HepG2 (cell line): Measurements from ENCODE around the gene FBXL20.

Experiments used
- ARNT2 ChIP-seq: sonication (generic); formaldehyde crosslinking; IDR thresholded peaks from 2 replicates; pipeline ENCODE4 v1.8.0; 2022; ENCODE audit warnings: mild to moderate bottlenecking, low read depth, missing genetic modification reagents, moderate library complexity
- CEBPB ChIP-seq: IDR thresholded peaks from 2 replicates; pipeline ENCODE4 v1.6.1; 2011; ENCODE audit warnings: low read depth, low read length, improper control_type of control experiment, borderline replicate concordance
- CENPX ChIP-seq: sonication (generic); formaldehyde crosslinking; IDR thresholded peaks from 2 replicates; pipeline ENCODE4 v1.9.0; 2021; ENCODE audit warnings: mild to moderate bottlenecking, missing genetic modification reagents, moderate library complexity
- CREB1 ChIP-seq, 2 experiments: fragments of 450-650 bp in 1 of 2; IDR thresholded peaks; 2 replicates each; pipeline ENCODE4 v1.6.1; 2016 to 2017; ENCODE audit warnings: control low read depth in 1 of 2, mild to moderate bottlenecking in 1 of 2, missing compliant biosample characterization in 1 of 2, missing genetic modification characterization in 1 of 2
- GABPA ChIP-seq, 2 experiments: IDR thresholded peaks; 2 replicates each; pipeline ENCODE4 v1.6.1; 2011 to 2016; ENCODE audit warnings: low read depth in 2 of 2, low read length in 1 of 2, missing biosample characterization in 1 of 2, missing genetic modification characterization in 1 of 2
- ZNF274 ChIP-seq: sonication (generic); formaldehyde crosslinking; IDR thresholded peaks from 2 replicates; pipeline ENCODE4 v1.5.1; 2020; ENCODE audit warnings: mild to moderate bottlenecking, missing genetic modification reagents
- ZNF670 ChIP-seq: sonication (generic); formaldehyde crosslinking; IDR thresholded peaks from 2 replicates; pipeline ENCODE4 v1.8.0; 2022; ENCODE audit warnings: mild to moderate bottlenecking, missing genetic modification reagents, borderline replicate concordance
- TF ChIP-seq, protein P1 (sequence below): sonication (generic); formaldehyde crosslinking; IDR thresholded peaks from 2 replicates; pipeline ENCODE4 v1.5.0; 2020; ENCODE audit warnings: mild to moderate bottlenecking, missing genetic modification reagents, moderate library complexity

DNA sequence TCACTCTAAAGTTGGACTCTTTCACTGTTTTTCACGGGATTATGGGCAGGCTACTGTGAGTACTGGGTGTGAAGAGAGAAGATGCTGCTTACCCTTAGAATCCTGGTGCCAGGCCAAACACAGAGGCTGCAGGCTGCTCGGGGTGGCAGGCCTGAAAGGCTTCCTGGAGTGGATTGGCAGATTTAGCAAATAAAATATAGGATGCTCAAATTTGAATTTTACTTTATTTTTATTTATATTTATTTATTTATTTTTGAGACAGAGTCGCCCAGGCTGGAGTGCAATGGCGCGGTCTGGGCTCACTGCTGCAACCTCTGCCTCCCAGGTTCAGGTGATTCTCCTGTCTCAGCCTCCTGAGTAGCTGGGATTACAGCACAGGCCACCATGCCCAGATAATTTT lies 160.8 kb downstream of the FBXL20 start:
- TF ChIP-seq GABPA (IDR thresholded peaks at IDR 0.05; ENCODE audit: low read depth, low read length) (no peak), GABPA (CRISPR knock-in tag; IDR thresholded peaks at IDR 0.05; ENCODE audit: low read depth) (no peak), ZNF670 (no peak), CEBPB (no peak), ARNT2 (CRISPR knock-in tag) (no peak), CREB1 (IDR thresholded peaks at IDR 0.05) (no peak), CREB1 (CRISPR knock-in tag; IDR thresholded peaks at IDR 0.05) (no peak), CENPX (no peak), ZNF274 (CRISPR knock-in tag) (no peak)
- TF ChIP-seq, protein P1, sequence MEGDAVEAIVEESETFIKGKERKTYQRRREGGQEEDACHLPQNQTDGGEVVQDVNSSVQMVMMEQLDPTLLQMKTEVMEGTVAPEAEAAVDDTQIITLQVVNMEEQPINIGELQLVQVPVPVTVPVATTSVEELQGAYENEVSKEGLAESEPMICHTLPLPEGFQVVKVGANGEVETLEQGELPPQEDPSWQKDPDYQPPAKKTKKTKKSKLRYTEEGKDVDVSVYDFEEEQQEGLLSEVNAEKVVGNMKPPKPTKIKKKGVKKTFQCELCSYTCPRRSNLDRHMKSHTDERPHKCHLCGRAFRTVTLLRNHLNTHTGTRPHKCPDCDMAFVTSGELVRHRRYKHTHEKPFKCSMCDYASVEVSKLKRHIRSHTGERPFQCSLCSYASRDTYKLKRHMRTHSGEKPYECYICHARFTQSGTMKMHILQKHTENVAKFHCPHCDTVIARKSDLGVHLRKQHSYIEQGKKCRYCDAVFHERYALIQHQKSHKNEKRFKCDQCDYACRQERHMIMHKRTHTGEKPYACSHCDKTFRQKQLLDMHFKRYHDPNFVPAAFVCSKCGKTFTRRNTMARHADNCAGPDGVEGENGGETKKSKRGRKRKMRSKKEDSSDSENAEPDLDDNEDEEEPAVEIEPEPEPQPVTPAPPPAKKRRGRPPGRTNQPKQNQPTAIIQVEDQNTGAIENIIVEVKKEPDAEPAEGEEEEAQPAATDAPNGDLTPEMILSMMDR (CRISPR knock-in tag): no peak
